Fibroblast of gingiva (primary cell): ENCODE measurements around the gene DMRTB1.

ENCODE experiments used
- DNase-seq: peaks from one replicate; pipeline ENCODE4 v3.0.0-alpha.2; 2011; ENCODE audit warnings: low read depth

DMRTB1 gene

GRCh38 chr1:53509775-53510174, 50.6 kb downstream of the DMRTB1 start:
- no peak for DNase-seq

- DNase-seq = no peak
These were observed 51.0 kb downstream of the DMRTB1 start for GRCh38 chr1:53510215-53510614.

GRCh38 chr1:53511323-53511932, 52.2 kb downstream of the DMRTB1 start:
- no peak for DNase-seq

GRCh38 chr1:53511933-53512806, 53.0 kb downstream of the DMRTB1 start:
- DNase-seq = peak; percentile 87

- no peak for DNase-seq
These were observed 53.9 kb downstream of the DMRTB1 start for GRCh38 chr1:53512807-53513755.

GRCh38 chr1:53513846-53514245, 54.6 kb downstream of the DMRTB1 start:
- no peak for DNase-seq

GRCh38 chr1:53514436-53514835, 55.2 kb downstream of the DMRTB1 start:
- no peak for DNase-seq

- no peak for DNase-seq
These were observed 57.0 kb downstream of the DMRTB1 start for GRCh38 chr1:53516181-53516580.
